Measurements from ENCODE around the gene MEP1A.

DNA sequence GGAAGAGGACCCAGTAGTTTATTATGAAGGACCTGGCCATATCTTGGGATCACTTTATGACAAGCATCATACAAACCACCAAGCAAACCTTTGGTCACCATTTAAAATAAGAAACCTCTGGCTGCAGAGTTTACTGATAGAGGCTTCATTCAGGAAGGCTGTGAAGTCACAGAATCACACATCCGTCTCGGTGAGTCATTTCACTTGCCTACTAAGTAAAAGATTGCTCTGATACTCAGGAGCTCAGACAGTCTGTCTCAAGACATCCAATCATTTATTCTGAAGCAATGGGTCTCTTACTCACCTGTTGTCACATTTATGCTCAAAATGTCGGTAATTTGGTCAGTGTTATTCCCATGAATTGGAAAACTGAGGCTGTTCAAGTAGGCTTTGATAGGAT lies 94.8 kb downstream of the MEP1A start:
- TF ChIP-seq YY1 (IDR thresholded peaks at IDR 0.05; ENCODE audit: insufficient read depth, insufficient read length) = no peak
- no peak for TF ChIP-seq SUZ12 (IDR thresholded peaks at IDR 0.05; ENCODE audit: extremely low read depth, insufficient read depth, insufficient read length)

Measured in NT2/D1 (cell line).